HFF-Myc (cell line): Measurements from ENCODE around the gene AP1M2.
"Not testable (repeated sequence)": the region's sequence is repeated elsewhere in the genome, so short reads cannot be mapped to it uniquely, and the experiment has no call there.

Experiments
- DNase-seq: peaks from one replicate; pipeline ENCODE4 v3.0.0-alpha.2; 2011; ENCODE audit warnings: low read depth; ENCODE audit errors: extremely low read depth
- H3K4me3 ChIP-seq: replicated peaks from 2 replicates; pipeline ENCODE4 v1.5.1; 2011; ENCODE audit warnings: low read depth, mild to moderate bottlenecking, control low read depth, low read length
- CTCF ChIP-seq: IDR thresholded peaks from 2 replicates; pipeline ENCODE4 v1.5.1; 2012; ENCODE audit warnings: mild to moderate bottlenecking, low read depth, low read length, control low read depth; ENCODE audit errors: missing control alignments

AP1M2 gene

GRCh38 chr19:10538204-10538983 is 48.7 kb downstream of the AP1M2 start:
- DNase-seq = no peak

GRCh38 chr19:10537668-10538067 is 49.4 kb downstream of the AP1M2 start:
- no peak for DNase-seq
- H3K4me3 ChIP-seq = no peak overlapping the region
- TF ChIP-seq CTCF = no peak

More at GRCh38 chr19:10538204-10538983, 48.7 kb downstream of the AP1M2 start:
- no peak overlapping the region for H3K4me3 ChIP-seq
- TF ChIP-seq CTCF = no peak

GRCh38 chr19:10535613-10536012 is 51.5 kb downstream of the AP1M2 start:
- no peak overlapping the region for H3K4me3 ChIP-seq
- no peak for DNase-seq
- TF ChIP-seq CTCF = no peak

- no peak for TF ChIP-seq CTCF
- no peak overlapping the region for H3K4me3 ChIP-seq
- DNase-seq = no peak
These were observed 53.3 kb downstream of the AP1M2 start for GRCh38 chr19:10533646-10534386.

GRCh38 chr19:10532457-10532856 is 54.7 kb downstream of the AP1M2 start:
- H3K4me3 ChIP-seq = no peak overlapping the region
- TF ChIP-seq CTCF = no peak
- DNase-seq = no peak

DNA sequence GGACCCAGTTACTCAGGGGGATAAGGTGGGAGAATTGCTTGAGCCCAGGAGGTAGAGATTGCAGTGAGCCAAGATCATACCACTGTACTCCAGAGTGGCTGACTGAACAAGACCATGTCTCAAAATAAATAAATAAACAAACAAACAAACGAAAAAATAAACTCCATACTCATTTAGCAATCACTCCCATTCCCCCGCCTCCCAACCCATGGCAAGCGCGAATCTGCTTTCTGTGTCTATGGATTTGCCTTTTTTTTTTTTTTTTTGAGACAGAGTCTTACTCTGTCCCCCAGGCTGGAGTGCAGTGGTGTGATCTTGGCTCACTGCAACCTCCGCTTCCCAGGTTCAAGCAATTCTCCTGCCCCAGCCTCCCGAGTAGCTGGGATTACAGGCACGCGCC is 60.2 kb downstream of the AP1M2 start:
- not testable (repeated sequence) for H3K4me3 ChIP-seq, DNase-seq

GRCh38 chr19:10525636-10526035 is 61.5 kb downstream of the AP1M2 start:
- no peak for DNase-seq
- no peak for TF ChIP-seq CTCF
- no peak overlapping the region for H3K4me3 ChIP-seq
